Activated CD4-positive, CD25-positive, alpha-beta regulatory T cell treated with anti-CD3 and anti-CD28 coated beads, Interleukin-2, amount 50 U/mL, for 16 hours (primary cell): ENCODE measurements around the gene SMYD4.

ENCODE experiments used
- DNase-seq: peaks from one replicate; pipeline ENCODE4 v3.0.0-alpha.2; 2020; ENCODE audit warnings: low read depth, low spot score

The SMYD4 gene

GRCh38 chr17:1732241-1732832 lies 97.4 kb downstream of the SMYD4 start:
- no peak for DNase-seq

- DNase-seq, result no peak
Measured at GRCh38 chr17:1731194-1731506, 98.6 kb downstream of the SMYD4 start.

- DNase-seq, result no peak
Measured at GRCh38 chr17:1730326-1731193, 99.1 kb downstream of the SMYD4 start.

GRCh38 chr17:1729966-1730325 lies 99.8 kb downstream of the SMYD4 start:
- no peak for DNase-seq
